PFSK-1 (cell line): ENCODE results near the gene HHATL.

Experiments used
- FOXP2 ChIP-seq: optimal IDR thresholded peaks from 2 replicates; pipeline ENCODE3; 2011; ENCODE audit warnings: borderline replicate concordance, control low read depth, inconsistent platforms; ENCODE audit not compliant: insufficient read depth; ENCODE audit errors: extremely low read length, extremely low read depth
- POLR2AphosphoS5 ChIP-seq: IDR thresholded peaks from 2 replicates; pipeline ENCODE4 v1.6.1; 2012; ENCODE audit warnings: low read depth, mild to moderate bottlenecking, control low read depth, low read length, moderate library complexity
- REST ChIP-seq, 2 experiments: IDR thresholded peaks; 2 replicates each; pipeline versions ENCODE4 v1.6.1 to v1.8.0; 2011 to 2012; ENCODE audit warnings: low read depth in 2 of 2, low read length in 2 of 2, control low read depth in 1 of 2, inconsistent platforms in 1 of 2, mild to moderate bottlenecking in 1 of 2, moderate library complexity in 1 of 2; ENCODE audit not compliant: insufficient read depth in 1 of 2
- SIN3A ChIP-seq: IDR thresholded peaks from 2 replicates; pipeline ENCODE4 v1.6.1; 2012; ENCODE audit warnings: mild to moderate bottlenecking, low read length, moderate library complexity, borderline replicate concordance; ENCODE audit not compliant: insufficient read depth
- TAF1 ChIP-seq: IDR thresholded peaks from 2 replicates; pipeline ENCODE4 v1.6.1; 2012; ENCODE audit warnings: low read length, control low read depth, borderline replicate concordance; ENCODE audit not compliant: insufficient read depth

The HHATL gene

GRCh38 chr3:42656680-42657610 lies 45.7 kb downstream of the HHATL start:
- TF ChIP-seq REST (IDR thresholded peaks at IDR 0.05; ENCODE audit: insufficient read depth in 1 of 2, low read depth in 2 of 2, low read length in 2 of 2) (no peak), FOXP2 (no peak), SIN3A (no peak), POLR2AphosphoS5 (no peak), TAF1 (no peak)

GRCh38 chr3:42655980-42656679 lies 46.5 kb downstream of the HHATL start:
- TF ChIP-seq POLR2AphosphoS5 (no peak), SIN3A (no peak), TAF1 (no peak), FOXP2 (no peak), REST (IDR thresholded peaks at IDR 0.05; ENCODE audit: insufficient read depth in 1 of 2, low read depth in 2 of 2, low read length in 2 of 2) (no peak)

GRCh38 chr3:42655331-42655888 lies 47.2 kb downstream of the HHATL start:
- no peak for TF ChIP-seq POLR2AphosphoS5
- no peak for TF ChIP-seq FOXP2
- no peak for TF ChIP-seq REST (IDR thresholded peaks at IDR 0.05; ENCODE audit: insufficient read depth in 1 of 2, low read depth in 2 of 2, low read length in 2 of 2)
- TF ChIP-seq SIN3A = no peak
- no peak for TF ChIP-seq TAF1

GRCh38 chr3:42654331-42655201 lies 48.0 kb downstream of the HHATL start:
- TF ChIP-seq TAF1 (no peak), REST (IDR thresholded peaks at IDR 0.05; ENCODE audit: insufficient read depth in 1 of 2, low read depth in 2 of 2, low read length in 2 of 2) (no peak), SIN3A (no peak), FOXP2 (no peak), POLR2AphosphoS5 (no peak)
